Loucy (cell line): ENCODE results near the gene PHRF1.

Experiments
- EZH2phosphoT487 ChIP-seq: fragments of 200-600 bp; IDR thresholded peaks from 2 replicates; pipeline ENCODE4 v1.6.1; 2018; ENCODE audit warnings: antibody characterized with exemption, mild to moderate bottlenecking, moderate library complexity, borderline replicate concordance
- TF ChIP-seq, protein P1 (sequence below): fragments of 200-600 bp; sonication (generic); conservative IDR thresholded peaks from 2 replicates; pipeline ENCODE4 v1.5.1; 2014; ENCODE audit warnings: mild to moderate bottlenecking, antibody characterized with exemption, low read length

DNA sequence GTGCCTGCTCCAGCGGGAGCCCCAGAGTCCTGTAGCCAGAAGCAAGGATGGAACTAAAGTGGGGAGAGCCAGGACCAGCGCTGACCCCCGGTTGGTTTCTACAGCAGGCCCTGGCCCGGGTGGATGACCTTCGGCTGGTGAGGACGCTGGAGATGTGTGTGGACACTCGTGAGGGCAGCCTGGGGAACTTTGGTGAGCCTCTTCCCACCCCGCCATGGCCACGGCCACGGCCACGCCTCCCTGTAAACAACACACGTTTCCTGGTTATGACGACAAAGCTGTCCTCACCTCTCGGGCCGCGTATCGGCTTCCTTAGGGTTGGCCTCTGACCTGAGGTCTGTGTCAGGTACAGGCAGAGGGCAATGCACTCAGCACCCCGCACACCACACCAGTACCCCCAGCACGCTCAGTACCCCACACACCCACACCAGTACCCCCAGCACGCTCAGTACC, 34.8 kb upstream of the PHRF1 start:
- TF ChIP-seq, protein P1, sequence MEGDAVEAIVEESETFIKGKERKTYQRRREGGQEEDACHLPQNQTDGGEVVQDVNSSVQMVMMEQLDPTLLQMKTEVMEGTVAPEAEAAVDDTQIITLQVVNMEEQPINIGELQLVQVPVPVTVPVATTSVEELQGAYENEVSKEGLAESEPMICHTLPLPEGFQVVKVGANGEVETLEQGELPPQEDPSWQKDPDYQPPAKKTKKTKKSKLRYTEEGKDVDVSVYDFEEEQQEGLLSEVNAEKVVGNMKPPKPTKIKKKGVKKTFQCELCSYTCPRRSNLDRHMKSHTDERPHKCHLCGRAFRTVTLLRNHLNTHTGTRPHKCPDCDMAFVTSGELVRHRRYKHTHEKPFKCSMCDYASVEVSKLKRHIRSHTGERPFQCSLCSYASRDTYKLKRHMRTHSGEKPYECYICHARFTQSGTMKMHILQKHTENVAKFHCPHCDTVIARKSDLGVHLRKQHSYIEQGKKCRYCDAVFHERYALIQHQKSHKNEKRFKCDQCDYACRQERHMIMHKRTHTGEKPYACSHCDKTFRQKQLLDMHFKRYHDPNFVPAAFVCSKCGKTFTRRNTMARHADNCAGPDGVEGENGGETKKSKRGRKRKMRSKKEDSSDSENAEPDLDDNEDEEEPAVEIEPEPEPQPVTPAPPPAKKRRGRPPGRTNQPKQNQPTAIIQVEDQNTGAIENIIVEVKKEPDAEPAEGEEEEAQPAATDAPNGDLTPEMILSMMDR, result no peak
- no peak for TF ChIP-seq EZH2phosphoT487
